Colon (tissue), 2 donors: ENCODE results near the gene HOXD4.

Experiments
- FAIRE-seq: peaks from 2 replicates; lab custom pipeline; 2012; peaks lifted over from hg19 to GRCh38; lab: Jason Lieb, UNC
- donor health status: control.
- donor health status: control.

HOXD4 gene

GRCh38 chr2:176170602-176171305 is 19.4 kb downstream of the HOXD4 start:
- FAIRE-seq, result no peak

- FAIRE-seq, result no peak
These were observed 20.1 kb downstream of the HOXD4 start for GRCh38 chr2:176171351-176172006.

GRCh38 chr2:176172007-176172894 is 20.9 kb downstream of the HOXD4 start:
- FAIRE-seq, result no peak

- no peak for FAIRE-seq
These were observed 21.7 kb downstream of the HOXD4 start for GRCh38 chr2:176172895-176173566.

- FAIRE-seq, result no peak
These were observed 22.4 kb downstream of the HOXD4 start for GRCh38 chr2:176173567-176174381.

- no peak for FAIRE-seq
These were observed 23.1 kb downstream of the HOXD4 start for GRCh38 chr2:176174382-176174823.

GRCh38 chr2:176174824-176175708 is 23.7 kb downstream of the HOXD4 start:
- FAIRE-seq, result no peak

- FAIRE-seq, result no peak
These were observed 24.6 kb downstream of the HOXD4 start for GRCh38 chr2:176175709-176176607.

GRCh38 chr2:176177580-176178037 is 26.3 kb downstream of the HOXD4 start:
- no peak for FAIRE-seq

- FAIRE-seq, result no peak
These were observed 26.8 kb downstream of the HOXD4 start for GRCh38 chr2:176178038-176178756.

GRCh38 chr2:176178757-176179295 is 27.5 kb downstream of the HOXD4 start:
- no peak for FAIRE-seq

GRCh38 chr2:176181551-176181950 is 30.2 kb downstream of the HOXD4 start:
- no peak for FAIRE-seq

GRCh38 chr2:176182671-176183070 is 31.3 kb downstream of the HOXD4 start:
- no peak for FAIRE-seq

GRCh38 chr2:176184749-176185148 is 33.4 kb downstream of the HOXD4 start:
- no peak for FAIRE-seq

GRCh38 chr2:176186024-176186423 is 34.7 kb downstream of the HOXD4 start:
- no peak for FAIRE-seq

GRCh38 chr2:176187200-176187898 is 36.0 kb downstream of the HOXD4 start:
- FAIRE-seq, result no peak
